Omental fat pad (tissue), 4 donors: ENCODE measurements around the gene NYNRIN. TPM values are rescaled to one million over a fixed set of nuclear protein-coding genes. Genes with fewer than 3 reads are reported as not detected.
"Not testable (repeated sequence)": the region's sequence is repeated elsewhere in the genome, so short reads cannot be mapped to it uniquely, and the experiment has no call there.

Experiments
- ATAC-seq: fragments of 150-250 bp; one replicate; pipeline ENCODE4 v1.9.1; 2016; ENCODE audit warnings: mild to moderate bottlenecking, moderate library complexity; ENCODE audit not compliant: low FRiP score
- DNase-seq: peaks from one replicate; pipeline ENCODE4 v3.0.0-alpha.2; 2019; ENCODE audit warnings: low spot score
- CTCF ChIP-seq, 3 donors: fragments of 450-650 bp; IDR thresholded peaks; one replicate each; pipeline ENCODE4 v1.5.1; 2016 to 2017; ENCODE audit warnings: antibody characterized with exemption in 3 of 3, mild to moderate bottlenecking in 3 of 3, moderate library complexity in 2 of 3
- total RNA-seq, 4 donors: library from RNA; depleted of rRNA; stranded (reverse); fragments of >200 nt; gene quantifications; one replicate each; pipeline ENCODE4 v1.1.0, GENCODE V29; 2016

The NYNRIN gene
- total RNA-seq, 4 donors from 2014 or later, result 4.6 to 24.9 (median 13.0) TPM

DNA sequence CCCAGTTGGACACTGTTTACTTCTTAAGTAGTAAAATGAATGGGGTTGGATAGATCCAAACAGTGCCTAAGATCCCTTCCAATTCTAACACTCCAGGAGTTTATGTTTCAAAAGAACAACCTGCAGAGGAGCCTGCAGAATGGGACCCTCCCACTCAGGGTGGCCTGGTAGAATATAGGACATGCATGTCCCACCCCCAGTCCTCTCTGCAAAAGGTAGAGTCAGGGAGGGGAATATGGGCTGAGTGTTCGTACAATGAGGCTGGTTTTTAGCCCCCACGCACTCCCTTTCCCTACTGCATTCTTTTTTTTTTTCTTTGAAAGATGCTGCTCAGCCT lies 11.8 kb upstream of the NYNRIN start:
- no peak for TF ChIP-seq CTCF (IDR thresholded peaks at IDR 0.05)
- DNase-seq (no peak), ATAC-seq (no peak)

- not testable (repeated sequence) for DNase-seq, ATAC-seq
These were observed 11.2 kb upstream of the NYNRIN start for GRCh38 chr14:24387579-24387978.

GRCh38 chr14:24388474-24389179 lies 10.2 kb upstream of the NYNRIN start:
- DNase-seq (no peak), ATAC-seq (no peak)
- no peak for TF ChIP-seq CTCF (IDR thresholded peaks at IDR 0.05)

- TF ChIP-seq CTCF (IDR thresholded peaks at IDR 0.05), result no peak
- DNase-seq, result no peak
- no peak for ATAC-seq
These were observed 9.5 kb upstream of the NYNRIN start for GRCh38 chr14:24389226-24389848.

DNA sequence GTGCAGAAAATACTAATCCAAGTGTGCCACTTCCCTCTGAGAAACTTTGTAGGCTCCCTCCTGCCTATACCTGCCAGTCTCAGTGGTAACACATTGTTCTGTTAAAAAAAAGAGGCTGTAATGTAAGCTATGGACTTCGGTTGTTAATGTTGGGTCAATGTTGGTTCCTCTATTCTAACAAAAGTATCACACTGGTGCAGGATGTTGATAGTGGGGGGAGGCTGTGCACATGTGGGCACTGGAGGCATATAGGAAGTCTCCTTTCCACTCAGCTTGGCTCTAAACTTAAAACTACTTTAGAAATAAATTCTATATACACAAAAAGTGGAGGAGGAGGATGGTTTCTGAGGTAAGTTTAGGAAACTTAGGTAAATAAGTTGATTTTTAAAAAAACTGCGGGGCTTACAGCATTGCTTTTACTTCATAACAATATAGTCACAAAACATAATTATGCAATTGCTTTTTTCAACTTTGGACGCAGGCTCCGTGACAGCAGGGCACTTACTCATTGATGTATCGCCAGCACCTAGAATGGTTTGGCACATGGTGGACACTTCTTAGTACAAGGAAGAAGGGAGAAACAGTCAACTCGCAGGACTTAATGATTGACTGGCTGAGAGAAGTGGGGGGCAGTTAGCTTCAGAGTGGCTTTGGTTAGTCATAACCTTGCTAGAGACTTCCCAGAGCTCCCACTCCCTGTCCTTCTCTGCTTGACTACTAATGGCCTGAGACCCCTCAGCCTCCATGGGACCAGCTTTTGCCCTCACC lies 7.9 kb upstream of the NYNRIN start:
- ATAC-seq (no peak), DNase-seq (no peak)
- TF ChIP-seq CTCF (IDR thresholded peaks at IDR 0.05), result no peak

DNA sequence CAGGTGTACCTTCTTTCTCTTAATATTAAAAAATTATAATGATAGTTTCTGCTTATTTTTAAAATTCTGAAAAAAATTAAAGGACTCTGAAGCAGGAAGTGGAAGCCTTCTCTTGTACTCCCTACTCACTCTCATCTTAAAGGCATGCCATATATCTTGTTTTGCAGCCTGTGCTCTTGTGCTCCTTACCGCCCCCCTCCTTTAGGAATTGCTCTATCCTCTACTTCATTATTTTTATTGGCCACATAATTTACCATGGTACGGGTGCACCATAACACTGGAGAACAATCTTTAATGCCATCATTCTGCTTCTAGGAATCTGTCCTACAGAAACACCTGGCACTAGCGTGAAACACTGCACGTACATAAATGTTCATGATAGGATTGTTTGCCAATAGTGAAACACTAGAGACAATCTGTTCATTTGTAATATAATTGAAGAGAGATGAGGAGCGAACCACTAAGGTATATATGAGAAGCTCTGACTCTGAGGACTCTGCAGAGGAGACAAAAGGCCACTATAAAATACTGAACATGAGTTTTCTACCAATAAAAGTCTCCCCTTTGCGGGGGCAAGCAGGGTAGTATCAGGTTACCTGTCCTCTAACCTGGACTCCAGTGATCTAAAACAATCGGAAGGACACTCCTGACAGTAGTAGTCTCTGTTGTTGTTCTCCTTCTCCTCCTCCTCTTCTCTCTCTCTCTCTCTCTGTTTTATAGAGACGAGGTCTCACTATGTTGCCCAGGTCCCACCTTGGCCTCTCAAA lies 6.3 kb upstream of the NYNRIN start:
- ATAC-seq, result peak; percentile 42
- DNase-seq, result no peak

More for the DNA sequence above, 6.3 kb upstream of the NYNRIN start:
- no peak for TF ChIP-seq CTCF (IDR thresholded peaks at IDR 0.05)
